Keratinocyte (primary cell): ENCODE measurements around the gene SVOPL. TPM values are rescaled to one million over a fixed set of nuclear protein-coding genes. Genes with fewer than 3 reads are reported as not detected.

Source experiments
- DNase-seq: peaks from one replicate; pipeline ENCODE4 v3.0.0-alpha.2; 2011; ENCODE audit warnings: low read depth, missing footprints, low spot score
- FAIRE-seq: peaks from 2 replicates; lab custom pipeline; 2011; peaks lifted over from hg19 to GRCh38; lab: Jason Lieb, UNC
- H2AFZ ChIP-seq: 2 replicates; pipeline ENCODE4 v1.6.0; 2012; ENCODE audit warnings: low read length, control low read depth, inconsistent platforms; ENCODE audit not compliant: control insufficient read depth
- H3K27ac ChIP-seq: 2 replicates; pipeline ENCODE4 v1.5.1; 2011; ENCODE audit warnings: low read length; ENCODE audit not compliant: control insufficient read depth, insufficient read depth
- H3K27me3 ChIP-seq: 3 replicates; pipeline ENCODE4 v1.6.0; 2011; ENCODE audit warnings: low read length; ENCODE audit not compliant: control insufficient read depth, insufficient read depth; ENCODE audit errors: extremely low read depth
- H3K36me3 ChIP-seq, 2 experiments: 2 replicates in 1 of 2; 3 replicates in 1 of 2; pipeline ENCODE4 v1.5.1; 2011; ENCODE audit warnings: low read length in 2 of 2, mild to moderate bottlenecking in 1 of 2; ENCODE audit not compliant: control insufficient read depth in 2 of 2, insufficient read depth in 2 of 2; ENCODE audit errors: extremely low read depth in 1 of 2
- H3K4me1 ChIP-seq: 3 replicates; pipeline ENCODE4 v1.5.1; 2011; ENCODE audit warnings: low read length; ENCODE audit not compliant: control insufficient read depth, insufficient read depth; ENCODE audit errors: extremely low read depth
- H3K4me2 ChIP-seq: 3 replicates; pipeline ENCODE4 v1.6.0; 2011; ENCODE audit warnings: low read depth, low read length; ENCODE audit not compliant: control insufficient read depth, insufficient read depth; ENCODE audit errors: extremely low read depth
- H3K4me3 ChIP-seq, 3 experiments: fragments of 200-600 bp in 1 of 3; sonication (generic) in 1 of 3; 2 replicates in 2 of 3; 3 replicates in 1 of 3; pipeline ENCODE4 v1.5.1; 2011 to 2016; ENCODE audit warnings: low read length in 3 of 3, mild to moderate bottlenecking in 3 of 3, control low read depth in 2 of 3, inconsistent platforms in 1 of 3, low read depth in 1 of 3, mixed read lengths in 1 of 3, mixed run types in 1 of 3, moderate library complexity in 1 of 3; ENCODE audit not compliant: control insufficient read depth in 2 of 3, insufficient read depth in 2 of 3; ENCODE audit errors: extremely low read depth in 1 of 3
- H3K79me2 ChIP-seq: 2 replicates; pipeline ENCODE4 v1.6.0; 2012; ENCODE audit warnings: low read length; ENCODE audit not compliant: control insufficient read depth, insufficient read depth
- H3K9ac ChIP-seq: 3 replicates; pipeline ENCODE4 v1.6.0; 2011; ENCODE audit warnings: low read length; ENCODE audit not compliant: control insufficient read depth, insufficient read depth; ENCODE audit errors: extremely low read depth
- H3K9me1 ChIP-seq: 3 replicates; pipeline ENCODE4 v1.6.0; 2011; ENCODE audit warnings: low read length; ENCODE audit not compliant: control insufficient read depth, insufficient read depth; ENCODE audit errors: extremely low read depth
- H3K9me3 ChIP-seq: 2 replicates; pipeline ENCODE4 v1.5.1; 2012; ENCODE audit warnings: low read depth, low read length; ENCODE audit not compliant: control insufficient read depth
- H4K20me1 ChIP-seq: 3 replicates; pipeline ENCODE4 v1.6.0; 2011; ENCODE audit warnings: low read length; ENCODE audit not compliant: control insufficient read depth, insufficient read depth; ENCODE audit errors: extremely low read depth
- EZH2 ChIP-seq: IDR thresholded peaks from one replicate; pipeline ENCODE4 v1.6.1; 2012; ENCODE audit warnings: inconsistent platforms, mild to moderate bottlenecking, low read length, moderate library complexity
- dilution Hi-C: fragments of 300-500 bp; cut with MboI; formaldehyde crosslinking; loops from one replicate; pipeline ENCODE4 v1.7.0; 2020; ENCODE audit warnings: low sequenced_read_pairs; ENCODE audit not compliant: extremely low pct_ligation_motif_present
- polyA plus RNA-seq, 5 experiments: library from polyadenylated mRNA; depleted of rRNA in 3 of 5; stranded (reverse) in 3 of 5; stranded (forward) in 1 of 5; unstranded in 1 of 5; fragments of >200 nt; gene quantifications; 1 replicate in 1 of 5; 2 replicates in 3 of 5; 3 replicates in 1 of 5; pipeline versions ENCODE4 v1.2.1 to v1.2.3, GENCODE V29; 2011 to 2012; ENCODE audit warnings: missing spikeins in 2 of 5, low read depth in 1 of 5, low replicate concordance in 1 of 5
- TF ChIP-seq, protein P1 (sequence below), 3 experiments: IDR thresholded peaks in 1 of 3; conservative IDR thresholded peaks in 1 of 3; optimal IDR thresholded peaks in 1 of 3; 2 replicates in 2 of 3; 3 replicates in 1 of 3; pipeline versions ENCODE3 to v1.5.1; 2011; ENCODE audit warnings: low read length in 3 of 3, mild to moderate bottlenecking in 3 of 3, moderate library complexity in 2 of 3, control low read depth in 1 of 3, inconsistent platforms in 1 of 3; ENCODE audit not compliant: insufficient read depth in 2 of 3; ENCODE audit errors: extremely low read depth in 1 of 3

The SVOPL gene
- polyA plus RNA-seq, 1 donor (not counting 4 experiments of a cell fraction or from before 2014, with no cell fraction given): not detected

DNA sequence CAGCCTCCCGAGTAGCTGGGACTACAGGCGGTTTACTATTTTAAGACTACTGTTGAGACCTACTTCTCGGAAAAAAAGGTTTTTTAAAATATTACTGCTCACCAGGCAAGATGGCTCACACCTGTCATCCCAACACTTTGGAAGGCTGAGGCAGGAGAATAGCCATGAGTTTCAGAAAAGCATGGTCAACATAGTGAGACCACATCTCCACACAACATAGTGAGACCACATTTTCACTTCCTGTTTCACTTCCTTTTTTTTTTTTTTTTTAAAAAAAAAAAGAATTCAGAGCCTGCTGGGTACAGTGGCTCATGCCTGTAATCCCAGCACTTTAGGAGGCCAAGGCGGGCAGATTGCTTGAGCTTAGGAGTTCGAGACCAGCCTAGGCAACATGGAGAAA, 46.5 kb downstream of the SVOPL start:
- Histone ChIP-seq H3K36me3 (no peaks in the 10 kb centered on the region), H3K9me1 (no peaks in the 10 kb centered on the region), H3K4me3 (no peak overlapping the region), H4K20me1 (no peaks in the 10 kb centered on the region), H3K27me3 (no peaks in the 10 kb centered on the region), H3K9me3 (no peaks in the 10 kb centered on the region), H3K9ac (no peak overlapping the region), H3K4me2 (no peak overlapping the region), H2AFZ (no peak overlapping the region), H3K27ac (no peak overlapping the region), H3K4me1 (no peaks in the 10 kb centered on the region), H3K79me2 (no peaks in the 10 kb centered on the region)
- TF ChIP-seq, protein P1, sequence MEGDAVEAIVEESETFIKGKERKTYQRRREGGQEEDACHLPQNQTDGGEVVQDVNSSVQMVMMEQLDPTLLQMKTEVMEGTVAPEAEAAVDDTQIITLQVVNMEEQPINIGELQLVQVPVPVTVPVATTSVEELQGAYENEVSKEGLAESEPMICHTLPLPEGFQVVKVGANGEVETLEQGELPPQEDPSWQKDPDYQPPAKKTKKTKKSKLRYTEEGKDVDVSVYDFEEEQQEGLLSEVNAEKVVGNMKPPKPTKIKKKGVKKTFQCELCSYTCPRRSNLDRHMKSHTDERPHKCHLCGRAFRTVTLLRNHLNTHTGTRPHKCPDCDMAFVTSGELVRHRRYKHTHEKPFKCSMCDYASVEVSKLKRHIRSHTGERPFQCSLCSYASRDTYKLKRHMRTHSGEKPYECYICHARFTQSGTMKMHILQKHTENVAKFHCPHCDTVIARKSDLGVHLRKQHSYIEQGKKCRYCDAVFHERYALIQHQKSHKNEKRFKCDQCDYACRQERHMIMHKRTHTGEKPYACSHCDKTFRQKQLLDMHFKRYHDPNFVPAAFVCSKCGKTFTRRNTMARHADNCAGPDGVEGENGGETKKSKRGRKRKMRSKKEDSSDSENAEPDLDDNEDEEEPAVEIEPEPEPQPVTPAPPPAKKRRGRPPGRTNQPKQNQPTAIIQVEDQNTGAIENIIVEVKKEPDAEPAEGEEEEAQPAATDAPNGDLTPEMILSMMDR (optimal IDR thresholded peaks at IDR 0.05 in 1 of 3, IDR thresholded peaks at IDR 0.05 in 1 of 3, conservative IDR thresholded peaks at IDR 0.05 in 1 of 3; ENCODE audit: extremely low read depth in 1 of 3, insufficient read depth in 2 of 3, low read length in 3 of 3): no peak
- TF ChIP-seq EZH2: no peak
- DNase-seq (no peak), FAIRE-seq (no peak)
- dilution Hi-C loops: no loop called here

DNA sequence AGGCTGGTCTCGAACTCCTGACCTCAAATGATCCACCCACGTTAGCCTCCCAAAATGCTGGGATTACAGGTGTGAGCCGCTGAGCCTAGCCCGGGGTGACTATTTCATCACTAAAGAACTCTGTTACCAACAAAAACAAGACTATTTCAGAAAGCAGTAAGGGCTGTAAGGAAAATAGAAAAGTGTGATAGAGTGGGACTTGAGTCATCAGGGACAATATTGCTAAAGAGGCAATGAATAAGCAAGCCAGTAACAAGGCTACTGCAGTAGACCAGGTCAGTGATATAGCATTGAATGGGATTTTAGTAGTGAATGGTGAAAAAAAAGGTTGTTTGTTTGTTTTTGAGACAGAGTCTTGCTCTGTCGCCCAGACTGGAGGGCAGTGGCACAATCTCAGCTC, 51.7 kb downstream of the SVOPL start:
- no peaks in the 10 kb centered on the region for H3K4me1 ChIP-seq
- H3K9me3 ChIP-seq: no peaks in the 10 kb centered on the region
- H3K27ac ChIP-seq: no peak overlapping the region
- dilution Hi-C loops: no loop called here
- no peak for DNase-seq
- H3K79me2 ChIP-seq: no peaks in the 10 kb centered on the region
- H3K9ac ChIP-seq: no peak overlapping the region
- no peaks in the 10 kb centered on the region for H3K27me3 ChIP-seq
- H2AFZ ChIP-seq: no peak overlapping the region
- H3K4me3 ChIP-seq: no peak overlapping the region
- no peaks in the 10 kb centered on the region for H4K20me1 ChIP-seq
- TF ChIP-seq, protein P1 (optimal IDR thresholded peaks at IDR 0.05 in 1 of 3, IDR thresholded peaks at IDR 0.05 in 1 of 3, conservative IDR thresholded peaks at IDR 0.05 in 1 of 3; ENCODE audit: extremely low read depth in 1 of 3, insufficient read depth in 2 of 3, low read length in 3 of 3): no peak
- TF ChIP-seq EZH2: no peak
- H3K9me1 ChIP-seq: no peaks in the 10 kb centered on the region
- no peak for FAIRE-seq
- no peak overlapping the region for H3K4me2 ChIP-seq
- no peaks in the 10 kb centered on the region for H3K36me3 ChIP-seq
